K562 (cell line): ENCODE results near the gene UBASH3B. TPM values are rescaled to one million over a fixed set of nuclear protein-coding genes. Genes with fewer than 3 reads are reported as not detected.

Experiments
- ATAC-seq: fragments of 200-7000 bp; cut with Tn5 transposase; 3 replicates; pipeline ENCODE4 v1.9.1; 2020; ENCODE audit warnings: moderate library complexity
- BruUV-seq: library from RNA; stranded (reverse); fragments of 400-500 nt; replicated peaks from 2 replicates; lab custom pipeline; 2021; lab: Mats Ljungman, UMichigan
- CTCF ChIA-PET: fragments of 300-600 bp; formaldehyde crosslinking; extraction: SDS; loops from one replicate; lab custom pipeline; 2021; ENCODE audit warnings: low intra/inter-chr PET ratio; lab: Yijun Ruan, JAX
- POLR2A ChIA-PET: fragments of 300-600, 350-650 bp; sonication (Branson Sonifier 250); formaldehyde crosslinking; extraction: SDS; loops from one replicate; lab custom pipeline; 2021; ENCODE audit warnings: antibody characterized with exemption, inconsistent platforms; lab: Yijun Ruan, JAX
- DNase-seq, 4 experiments: peaks; one replicate each; pipeline versions ENCODE4 v3.0.0 to v3.0.0-alpha.2; 2011 to 2018; ENCODE audit warnings: low spot score in 3 of 4, mixed read lengths in 3 of 4; ENCODE audit errors: extremely low read depth in 1 of 4
- FAIRE-seq: peaks from 2 replicates; lab custom pipeline; 2011; peaks lifted over from hg19 to GRCh38; lab: Jason Lieb, UNC
- H2AFZ ChIP-seq: 2 replicates; pipeline ENCODE4 v1.6.0; 2011; ENCODE audit warnings: low read depth, low read length, control low read depth, inconsistent platforms
- H3K27ac ChIP-seq: fragments of 200-600 bp; 3 replicates; pipeline ENCODE4 v1.8.0; 2011; ENCODE audit warnings: low read depth, mild to moderate bottlenecking, control low read depth, inconsistent platforms, low read length, moderate library complexity, mixed read lengths; ENCODE audit errors: extremely low read depth
- H3K27me3 ChIP-seq, 2 experiments: fragments of 300-600 bp in 1 of 2; 2 replicates in 1 of 2; 3 replicates in 1 of 2; pipeline versions ENCODE4 v1.6.0 to v1.8.0; 2011; ENCODE audit warnings: inconsistent platforms in 2 of 2, low read length in 2 of 2, mild to moderate bottlenecking in 1 of 2, mixed read lengths in 1 of 2, moderate library complexity in 1 of 2; ENCODE audit not compliant: control insufficient read depth in 2 of 2, insufficient read depth in 2 of 2
- H3K36me3 ChIP-seq: fragments of 300-600 bp; 3 replicates; pipeline ENCODE4 v1.8.0; 2011; ENCODE audit warnings: mild to moderate bottlenecking, low read length, inconsistent platforms; ENCODE audit not compliant: control insufficient read depth, insufficient read depth
- H3K4me1 ChIP-seq, 2 experiments: fragments of 200-600 bp in 1 of 2; replicated peaks in 1 of 2; 2 replicates in 1 of 2; 3 replicates in 1 of 2; pipeline versions ENCODE4 v1.5.1 to v1.8.0; 2011; ENCODE audit warnings: inconsistent platforms in 2 of 2, low read length in 2 of 2, mild to moderate bottlenecking in 1 of 2, mixed read lengths in 1 of 2, moderate library complexity in 1 of 2; ENCODE audit not compliant: control insufficient read depth in 2 of 2, insufficient read depth in 2 of 2
- H3K4me2 ChIP-seq: 2 replicates; pipeline ENCODE4 v1.6.1; 2011; ENCODE audit warnings: low read length, control low read depth, inconsistent platforms, mixed read lengths; ENCODE audit not compliant: insufficient read depth
- H3K4me3 ChIP-seq: fragments of 200-600 bp; sonication (generic), shearing (Covaris generic); 2 replicates; pipeline ENCODE4 v1.5.1; 2016; ENCODE audit warnings: control low read depth, inconsistent platforms
- H3K79me2 ChIP-seq: fragments of 200-600 bp; 3 replicates; pipeline ENCODE4 v1.8.0; 2011; ENCODE audit warnings: low read length, inconsistent platforms; ENCODE audit not compliant: control insufficient read depth, insufficient read depth
- H3K9ac ChIP-seq, 2 experiments: 2 replicates each; pipeline versions ENCODE4 v1.6.0 to v1.6.1; 2011; ENCODE audit warnings: low read depth in 2 of 2, low read length in 2 of 2, control low read depth in 1 of 2, inconsistent platforms in 1 of 2, mild to moderate bottlenecking in 1 of 2, mixed read lengths in 1 of 2; ENCODE audit not compliant: insufficient read depth in 1 of 2
- H3K9me1 ChIP-seq: one replicate; pipeline ENCODE4 v1.6.0; 2011; ENCODE audit warnings: inconsistent platforms, mild to moderate bottlenecking, low read length, moderate library complexity; ENCODE audit not compliant: control insufficient read depth, insufficient read depth
- H3K9me3 ChIP-seq: replicated peaks from 2 replicates; pipeline ENCODE4 v1.5.1; 2011; ENCODE audit warnings: low read depth, low read length, inconsistent platforms; ENCODE audit not compliant: control insufficient read depth, insufficient read depth
- H4K20me1 ChIP-seq: replicated peaks from 2 replicates; pipeline ENCODE4 v1.6.1; 2011; ENCODE audit warnings: low read length, inconsistent platforms, mixed read lengths; ENCODE audit not compliant: control insufficient read depth, insufficient read depth
- CTCF ChIP-seq, 3 experiments: IDR thresholded peaks in 2 of 3; conservative IDR thresholded peaks in 1 of 3; 2 replicates each; pipeline ENCODE4 v1.5.1; 2011 to 2012; ENCODE audit warnings: low read length in 3 of 3, mild to moderate bottlenecking in 3 of 3, control low read depth in 2 of 3, improper control_type of control experiment in 1 of 3, inconsistent platforms in 1 of 3, low read depth in 1 of 3, mixed read lengths in 1 of 3, moderate library complexity in 1 of 3; ENCODE audit not compliant: insufficient read depth in 2 of 3
- RAD21 ChIP-seq, 2 experiments: fragments of 250-450 bp in 1 of 2; fragments of 450-650 bp in 1 of 2; sonication (Bioruptor Pico) in 1 of 2; formaldehyde crosslinking in 1 of 2; IDR thresholded peaks in 1 of 2; conservative IDR thresholded peaks in 1 of 2; 2 replicates each; pipeline versions ENCODE4 v1.4.0 to v1.8.0; 2020 to 2022; ENCODE audit warnings: mild to moderate bottlenecking in 2 of 2, moderate library complexity in 1 of 2
- SMC3 ChIP-seq: conservative IDR thresholded peaks from 2 replicates; pipeline ENCODE4 v1.6.1; 2011; ENCODE audit warnings: low read depth, low read length, improper control_type of control experiment; ENCODE audit not compliant: insufficient read depth
- SRSF9 ChIP-seq: fragments of 200-400 bp; formaldehyde crosslinking; IDR thresholded peaks from 2 replicates; pipeline ENCODE4 v1.6.1; 2017; ENCODE audit warnings: low read depth, low read length, borderline replicate concordance
- WGBS: fragments of 100-300 bp; shearing (Covaris generic); methylation state at CpG from one replicate; pipeline ENCODE4 v1.1.6; 2016; ENCODE audit warnings: low coverage, mixed read lengths; ENCODE audit not compliant: insufficient coverage; ENCODE audit errors: missing lambda C conversion rate; 5-methylcytosine and 5-hydroxymethylcytosine counted together
- in situ Hi-C: fragments of 300-500 bp; cut with MboI; formaldehyde crosslinking; loops from 4 replicates; pipeline ENCODE4 v1.15.0; 2018; ENCODE audit warnings: inconsistent platforms, mixed read lengths
- intact Hi-C: fragments of 100-400 bp; cut with micrococcal nuclease; formaldehyde crosslinking; loops from 2 replicates; pipeline ENCODE4 v1.14.2; 2022
- polyA plus RNA-seq, 8 experiments: library from polyadenylated mRNA; depleted of rRNA in 4 of 8; stranded (reverse) in 5 of 8; unstranded in 3 of 8; fragments of >200 nt; fragmentation: Nextera tagmentation in 2 of 8; fragmentation: Illumina TruSeq in 1 of 8; extraction: Ambion mirVana in 2 of 8; extraction: Trizol in 1 of 8; gene quantifications; 2 replicates each; pipeline versions ENCODE4 v1.2.1 to v1.2.3, GENCODE V29; 2011 to 2014; ENCODE audit warnings: inconsistent platforms in 1 of 8, missing spikeins in 1 of 8
- total RNA-seq, 7 experiments: library from RNA; depleted of rRNA in 6 of 7; stranded (reverse); fragments of >200 nt in 6 of 7; fragmentation: Illumina TruSeq in 2 of 7; extraction: Trizol in 2 of 7; gene quantifications; 2 replicates each; pipeline versions ENCODE4 v1.2.1 to v1.2.3, GENCODE V29; 2011 to 2021; ENCODE audit warnings: low replicate concordance in 1 of 7
- TF ChIP-seq, protein P1 (sequence below), 2 experiments: fragments of 450-650 bp; formaldehyde crosslinking in 1 of 2; IDR thresholded peaks; 2 replicates each; pipeline versions ENCODE4 v1.4.0 to v1.6.1; 2014 to 2020; ENCODE audit warnings: mild to moderate bottlenecking in 2 of 2, borderline replicate concordance in 1 of 2, low read depth in 1 of 2

Gene UBASH3B
- total and polyA plus RNA-seq, 9 of the 15 experiments (the other 6 are each of a cell fraction or from before 2014, with no cell fraction given) = 0.01 to 0.31 (median 0.08) TPM; not detected in 2

- ATAC-seq (peak; percentile 93), DNase-seq (peak; percentile 37 to 59 (median 46)), FAIRE-seq (peak; percentile 77)
- no peak overlapping the region for H3K4me3 ChIP-seq
- BruUV-seq = no TSS peak
- in situ Hi-C loops = no loop called here
- 1% methylated on average over 9 of the region's 9 CpGs for whole genome bisulfite sequencing
- no peaks in the 10 kb centered on the region for H3K79me2 ChIP-seq
- TF ChIP-seq RAD21 (CRISPR knock-in tag; conservative IDR thresholded peaks at IDR 0.05 in 1 of 2, IDR thresholded peaks at IDR 0.05 in 1 of 2) (peak; percentile 44 to 61), CTCF (IDR thresholded peaks at IDR 0.05 in 2 of 3, conservative IDR thresholded peaks at IDR 0.05 in 1 of 3; ENCODE audit: insufficient read depth in 2 of 3, low read depth in 1 of 3, low read length in 3 of 3) (peak; percentile 71 to 75 (median 74)), SRSF9 (no peak), SMC3 (peak; percentile 61)
- TF ChIP-seq, protein P1, sequence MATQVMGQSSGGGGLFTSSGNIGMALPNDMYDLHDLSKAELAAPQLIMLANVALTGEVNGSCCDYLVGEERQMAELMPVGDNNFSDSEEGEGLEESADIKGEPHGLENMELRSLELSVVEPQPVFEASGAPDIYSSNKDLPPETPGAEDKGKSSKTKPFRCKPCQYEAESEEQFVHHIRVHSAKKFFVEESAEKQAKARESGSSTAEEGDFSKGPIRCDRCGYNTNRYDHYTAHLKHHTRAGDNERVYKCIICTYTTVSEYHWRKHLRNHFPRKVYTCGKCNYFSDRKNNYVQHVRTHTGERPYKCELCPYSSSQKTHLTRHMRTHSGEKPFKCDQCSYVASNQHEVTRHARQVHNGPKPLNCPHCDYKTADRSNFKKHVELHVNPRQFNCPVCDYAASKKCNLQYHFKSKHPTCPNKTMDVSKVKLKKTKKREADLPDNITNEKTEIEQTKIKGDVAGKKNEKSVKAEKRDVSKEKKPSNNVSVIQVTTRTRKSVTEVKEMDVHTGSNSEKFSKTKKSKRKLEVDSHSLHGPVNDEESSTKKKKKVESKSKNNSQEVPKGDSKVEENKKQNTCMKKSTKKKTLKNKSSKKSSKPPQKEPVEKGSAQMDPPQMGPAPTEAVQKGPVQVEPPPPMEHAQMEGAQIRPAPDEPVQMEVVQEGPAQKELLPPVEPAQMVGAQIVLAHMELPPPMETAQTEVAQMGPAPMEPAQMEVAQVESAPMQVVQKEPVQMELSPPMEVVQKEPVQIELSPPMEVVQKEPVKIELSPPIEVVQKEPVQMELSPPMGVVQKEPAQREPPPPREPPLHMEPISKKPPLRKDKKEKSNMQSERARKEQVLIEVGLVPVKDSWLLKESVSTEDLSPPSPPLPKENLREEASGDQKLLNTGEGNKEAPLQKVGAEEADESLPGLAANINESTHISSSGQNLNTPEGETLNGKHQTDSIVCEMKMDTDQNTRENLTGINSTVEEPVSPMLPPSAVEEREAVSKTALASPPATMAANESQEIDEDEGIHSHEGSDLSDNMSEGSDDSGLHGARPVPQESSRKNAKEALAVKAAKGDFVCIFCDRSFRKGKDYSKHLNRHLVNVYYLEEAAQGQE (IDR thresholded peaks at IDR 0.05; ENCODE audit: borderline replicate concordance) = peak; percentile 51; the same call in 1 of the 2 replicates
- TF ChIP-seq, protein P1 (CRISPR knock-in tag; IDR thresholded peaks at IDR 0.05; ENCODE audit: low read depth) = no peak
- H3K9ac ChIP-seq = no peak overlapping the region
- H2AFZ ChIP-seq = no peak overlapping the region
- no peak overlapping the region for H3K27ac ChIP-seq
- ChIA-PET CTCF (interaction anchor here (0.6 to 1.5 kb wide), 3 partner anchors 152 to 494 kb away, joined by 3 to 7 read pairs (median 3); no protein-coding TSS in a partner anchor), POLR2A (interaction anchor here (0.6 to 1.6 kb wide), 2 partner anchors 9 to 100 kb away, joined by 3 to 6 read pairs; no protein-coding TSS in a partner anchor)
- no peaks in the 10 kb centered on the region for H3K36me3 ChIP-seq
- no peaks in the 10 kb centered on the region for H3K9me1 ChIP-seq
- no peak overlapping the region for H3K4me2 ChIP-seq
- peaks cover 0 to 4% of the 10 kb centered on the region in 2 experiments; a peak in 1 of 5 replicates for H3K27me3 ChIP-seq
- no peaks in the 10 kb centered on the region for H3K9me3 ChIP-seq
- no peaks in the 10 kb centered on the region; the same call in 1 of the 2 replicates for H4K20me1 ChIP-seq
- intact Hi-C loops = loop anchor here (1.0 to 2.0 kb wide), 2 partner anchors 152 to 226 kb away; no protein-coding TSS in a partner anchor
- H3K4me1 ChIP-seq = no peaks in the 10 kb centered on the region
Observed at GRCh38 chr11:122628810-122629555, 26.5 kb upstream of the UBASH3B start.
